ENCODE results near the gene GANAB.
A peak's percentile ranks its signal among the peaks of the same experiment; 100 is the strongest.
"Not testable (repeated sequence)": the region's sequence is repeated elsewhere in the genome, so short reads cannot be mapped to it uniquely, and the experiment has no call there.

GANAB gene

DNA sequence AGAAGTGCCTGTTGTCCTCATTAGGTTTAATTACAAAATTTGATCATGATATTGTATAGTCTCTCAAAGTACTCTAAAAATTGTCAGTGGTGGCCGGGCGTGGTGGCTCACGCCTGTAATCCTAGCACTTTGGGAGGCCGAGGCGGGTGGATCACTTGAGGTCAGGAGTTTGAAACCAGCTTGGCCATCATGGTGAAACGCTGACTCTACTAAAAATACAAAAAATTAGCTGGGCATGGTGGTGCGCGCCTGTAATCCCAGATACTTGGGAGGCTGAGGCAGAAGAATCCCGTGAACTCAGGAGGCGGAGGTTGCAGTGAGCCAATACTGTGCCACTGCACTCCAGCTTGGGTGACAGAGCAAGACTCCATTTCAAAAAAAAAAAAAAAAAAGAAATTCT lies 29.0 kb upstream of the GANAB start:
- H3K9me3 Mint-ChIP-seq; H3K27ac Mint-ChIP-seq; H3K4me3 Mint-ChIP-seq; H3K27me3 Mint-ChIP-seq (ENCODE audit: low read depth): not testable (repeated sequence)
- Mint-ChIP-seq H3K36me3 (ENCODE audit: low read depth) (peaks cover 29% of the 10 kb centered on the region), H3K4me1 (ENCODE audit: low read depth) (peaks cover 32% of the 10 kb centered on the region)

DNA sequence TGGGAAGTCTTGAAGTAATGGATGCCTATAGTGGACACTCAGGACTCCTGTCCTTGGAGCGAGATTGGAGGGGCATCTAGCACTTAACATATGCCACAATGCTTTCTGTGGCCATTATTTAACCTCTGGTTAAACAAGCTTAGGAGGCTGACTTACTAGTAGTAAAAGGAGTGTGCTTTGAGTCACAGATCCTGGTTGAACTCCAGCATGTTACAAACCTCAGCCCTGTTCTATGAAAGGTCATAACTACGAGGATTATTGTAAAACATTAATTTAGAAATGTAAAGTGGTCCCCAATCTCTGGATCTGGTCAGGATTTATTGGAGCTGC lies 26.7 kb upstream of the GANAB start:
- Mint-ChIP-seq H3K9me3 (no peaks in the 10 kb centered on the region), H3K4me1 (ENCODE audit: low read depth) (peaks cover 37% of the 10 kb centered on the region), H3K36me3 (ENCODE audit: low read depth) (peaks cover 30% of the 10 kb centered on the region), H3K4me3 (peak overlapping the region; percentile 91), H3K27me3 (ENCODE audit: low read depth) (no peaks in the 10 kb centered on the region), H3K27ac (peak overlapping the region; percentile 69)

DNA sequence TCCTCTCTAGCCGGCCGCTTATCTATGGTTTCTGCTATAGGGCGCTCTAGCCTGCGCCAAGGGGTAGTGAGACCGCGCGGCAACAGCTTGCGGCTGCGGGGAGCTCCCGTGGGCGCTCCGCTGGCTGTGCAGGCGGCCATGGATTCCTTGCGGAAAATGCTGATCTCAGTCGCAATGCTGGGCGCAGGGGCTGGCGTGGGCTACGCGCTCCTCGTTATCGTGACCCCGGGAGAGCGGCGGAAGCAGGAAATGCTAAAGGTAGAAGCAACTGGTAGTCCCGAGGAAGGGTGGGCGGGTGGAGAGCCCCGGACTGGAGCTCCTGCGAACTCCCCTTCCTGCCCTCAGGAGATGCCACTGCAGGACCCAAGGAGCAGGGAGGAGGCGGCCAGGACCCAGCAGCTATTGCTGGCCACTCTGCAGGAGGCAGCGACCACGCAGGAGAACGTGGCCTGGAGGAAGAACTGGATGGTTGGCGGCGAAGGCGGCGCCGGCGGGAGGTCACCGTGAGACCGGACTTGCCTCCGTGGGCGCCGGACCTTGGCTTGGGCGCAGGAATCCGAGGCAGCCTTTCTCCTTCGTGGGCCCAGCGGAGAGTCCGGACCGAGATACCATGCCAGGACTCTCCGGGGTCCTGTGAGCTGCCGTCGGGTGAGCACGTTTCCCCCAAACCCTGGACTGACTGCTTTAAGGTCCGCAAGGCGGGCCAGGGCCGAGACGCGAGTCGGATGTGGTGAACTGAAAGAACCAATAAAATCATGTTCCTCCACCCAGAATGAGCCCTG lies 25.4 kb upstream of the GANAB start, which contains the start of the genes LBHD1 and UQCC3:
Gene LBHD1 (minus strand): TSS at position 660 of the 782 bp plus-strand sequence. CDS start 2,236 bp downstream, outside the sequence.
Gene UQCC3 (plus strand): TSS at position 66 of the 782 bp plus-strand sequence. CDS start 73 bp downstream, at position 139.
- Mint-ChIP-seq H3K4me3 (peak within 1 kb of the TSS; percentile 91), H3K27me3 (ENCODE audit: low read depth) (no peaks in the 10 kb centered on the region), H3K27ac (peak within 1 kb of the TSS; percentile 91), H3K9me3 (no peaks in the 10 kb centered on the region), H3K4me1 (ENCODE audit: low read depth) (peaks cover 28% of the 10 kb centered on the region), H3K36me3 (ENCODE audit: low read depth) (peaks cover 23% of the 10 kb centered on the region)

DNA sequence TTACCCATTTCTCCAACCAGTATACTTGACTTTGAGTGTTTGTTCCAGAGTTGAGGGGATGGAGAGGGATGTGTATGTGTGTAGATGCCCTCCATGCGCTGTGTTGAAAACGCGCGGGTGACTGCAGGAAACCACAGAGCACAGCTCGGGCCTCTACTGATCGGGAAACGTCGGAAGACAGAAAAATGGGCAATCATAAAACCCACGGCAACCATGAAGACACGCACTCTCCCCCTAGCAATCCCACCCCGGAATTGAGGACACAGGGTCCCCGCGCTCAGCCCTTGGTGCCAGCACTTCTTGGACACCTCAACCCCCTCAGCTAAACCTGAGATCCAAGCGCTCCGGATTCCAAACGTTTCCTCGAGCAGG lies 24.8 kb upstream of the GANAB start:
- Mint-ChIP-seq H3K27ac (peak overlapping the region; percentile 91), H3K36me3 (ENCODE audit: low read depth) (peaks cover 22% of the 10 kb centered on the region), H3K4me1 (ENCODE audit: low read depth) (peaks cover 31% of the 10 kb centered on the region), H3K9me3 (no peaks in the 10 kb centered on the region), H3K27me3 (ENCODE audit: low read depth) (no peaks in the 10 kb centered on the region), H3K4me3 (peak overlapping the region; percentile 91)

DNA sequence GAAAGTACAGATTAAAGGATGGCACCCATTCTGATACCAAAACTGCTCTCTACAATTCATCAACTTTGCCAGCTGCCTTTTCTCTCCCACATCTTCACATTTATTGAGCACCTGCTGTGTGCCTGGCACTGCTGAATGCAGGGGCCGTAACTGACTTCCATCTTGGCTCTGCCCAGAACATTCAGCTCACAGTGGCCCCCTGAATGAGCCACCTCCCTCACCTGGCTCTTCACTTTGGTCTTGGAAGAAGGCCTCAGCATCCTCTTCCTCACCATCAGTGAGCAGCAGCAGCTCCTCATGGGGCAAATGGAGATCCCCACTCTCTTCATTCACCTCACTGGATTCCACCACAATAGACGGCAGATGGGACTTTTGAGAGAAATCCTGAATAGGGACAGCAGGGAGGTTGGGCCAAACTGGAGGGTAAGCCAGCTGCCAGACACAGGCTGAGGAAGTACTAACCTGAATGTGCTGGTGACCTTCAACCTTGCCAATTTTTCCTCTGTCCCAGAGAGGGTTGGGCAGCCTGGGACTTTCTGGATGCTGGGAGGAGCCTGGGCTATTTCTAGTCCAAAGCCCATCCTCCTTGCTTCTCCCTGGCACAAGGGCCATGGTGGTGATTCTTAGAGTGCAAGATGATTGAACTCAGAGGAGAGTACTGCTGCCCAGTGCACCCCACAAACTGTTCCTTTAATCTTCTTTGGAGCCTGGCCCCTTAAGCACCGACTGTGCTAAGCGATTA lies 23.2 kb upstream of the GANAB start:
- Mint-ChIP-seq H3K27ac (peak overlapping the region; percentile 84), H3K4me1 (ENCODE audit: low read depth) (peaks cover 27% of the 10 kb centered on the region), H3K36me3 (ENCODE audit: low read depth) (peaks cover 24% of the 10 kb centered on the region), H3K9me3 (no peaks in the 10 kb centered on the region), H3K4me3 (peak overlapping the region; percentile 51), H3K27me3 (ENCODE audit: low read depth) (no peaks in the 10 kb centered on the region)

DNA sequence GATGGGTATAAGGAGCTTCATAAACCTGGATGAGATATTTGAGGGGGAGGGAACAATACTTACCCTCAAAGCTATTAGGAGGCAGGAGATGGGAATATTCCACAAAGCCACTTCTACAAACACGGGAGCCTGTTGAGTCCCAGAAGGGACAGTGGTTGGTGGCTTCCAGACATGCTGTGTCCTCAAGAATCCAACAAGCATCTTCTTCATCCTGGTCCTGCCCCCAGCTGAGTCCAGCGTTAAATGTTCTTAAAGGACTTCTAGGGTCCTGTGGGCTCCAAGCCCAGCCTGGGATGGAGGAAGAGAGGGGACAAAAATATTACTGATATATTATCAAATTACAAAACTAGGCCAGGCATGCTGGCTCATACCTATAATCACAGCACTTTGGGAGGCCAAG lies 21.0 kb upstream of the GANAB start:
- peaks cover 27% of the 10 kb centered on the region for H3K4me1 Mint-ChIP-seq (ENCODE audit: low read depth)
- H3K36me3 Mint-ChIP-seq (ENCODE audit: low read depth): peaks cover 31% of the 10 kb centered on the region
- peak overlapping the region; percentile 96 for H3K4me3 Mint-ChIP-seq
- no peak overlapping the region for H3K27ac Mint-ChIP-seq
- H3K9me3 Mint-ChIP-seq: no peaks in the 10 kb centered on the region
- no peaks in the 10 kb centered on the region for H3K27me3 Mint-ChIP-seq (ENCODE audit: low read depth)

DNA sequence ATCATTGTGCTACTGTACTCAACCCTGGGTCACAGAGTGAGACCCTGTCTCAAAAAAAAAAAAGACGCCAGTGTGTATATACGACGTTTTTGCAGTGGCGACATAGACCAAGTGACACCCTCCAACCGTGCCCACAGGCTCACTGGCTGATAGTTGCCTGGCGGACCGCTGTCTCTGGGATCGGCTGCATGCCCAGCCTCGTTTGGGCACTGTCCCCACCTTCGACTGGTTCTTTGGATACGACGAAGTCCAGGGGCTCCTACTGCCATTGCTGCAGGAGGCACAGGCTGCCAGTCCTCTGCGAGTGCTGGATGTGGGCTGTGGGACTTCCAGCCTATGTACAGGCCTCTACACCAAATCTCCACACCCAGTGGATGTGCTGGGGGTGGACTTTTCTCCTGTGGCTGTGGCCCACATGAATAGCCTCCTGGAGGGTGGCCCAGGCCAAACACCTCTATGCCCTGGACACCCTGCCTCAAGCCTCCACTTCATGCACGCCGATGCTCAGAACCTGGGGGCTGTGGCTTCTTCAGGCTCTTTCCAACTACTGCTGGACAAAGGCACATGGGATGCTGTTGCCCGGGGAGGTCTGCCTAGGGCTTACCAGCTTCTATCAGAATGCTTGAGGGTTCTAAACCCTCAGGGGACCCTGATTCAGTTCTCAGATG lies 20.0 kb upstream of the GANAB start:
- Mint-ChIP-seq H3K36me3 (ENCODE audit: low read depth) (peaks cover 25% of the 10 kb centered on the region), H3K4me1 (ENCODE audit: low read depth) (peaks cover 25% of the 10 kb centered on the region), H3K27me3 (ENCODE audit: low read depth) (no peaks in the 10 kb centered on the region), H3K27ac (peak overlapping the region; percentile 88), H3K9me3 (no peaks in the 10 kb centered on the region), H3K4me3 (peak overlapping the region; percentile 96)

DNA sequence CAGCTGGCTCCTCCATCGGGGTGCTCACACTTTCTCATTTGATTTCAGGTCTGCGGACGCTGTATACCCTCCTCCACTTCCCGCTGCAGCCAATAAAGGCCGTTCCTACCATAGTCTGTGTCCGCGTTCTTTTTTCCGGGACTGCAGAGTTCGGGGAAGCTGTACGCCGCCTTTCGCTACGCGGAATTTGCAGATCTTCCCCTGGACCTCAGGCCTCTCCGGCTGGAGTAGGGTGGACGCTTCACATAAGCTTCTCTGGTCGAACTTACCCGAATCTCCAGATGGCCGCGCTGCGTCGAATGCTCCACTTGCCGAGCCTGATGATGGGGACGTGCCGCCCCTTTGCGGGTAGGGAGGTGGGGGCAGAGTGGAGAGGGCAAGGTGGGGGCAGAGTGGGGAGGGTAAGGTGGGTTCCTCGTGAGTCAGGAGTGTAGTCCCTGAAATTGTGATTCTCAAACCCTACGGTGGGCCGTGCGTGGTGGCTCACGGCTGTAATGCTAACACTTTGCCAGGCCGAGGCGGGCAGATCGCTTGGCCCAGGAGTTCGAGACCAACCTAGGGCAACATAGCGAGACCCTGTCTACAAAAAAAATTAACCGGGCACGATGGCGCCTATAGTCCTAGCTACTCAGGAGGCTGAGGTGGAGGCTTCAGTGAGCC lies 19.3 kb upstream of the GANAB start:
- Mint-ChIP-seq H3K27me3 (ENCODE audit: low read depth) (no peaks in the 10 kb centered on the region), H3K4me1 (ENCODE audit: low read depth) (peaks cover 25% of the 10 kb centered on the region), H3K4me3 (peak overlapping the region; percentile 96), H3K27ac (peak overlapping the region; percentile 88), H3K36me3 (ENCODE audit: low read depth) (peaks cover 24% of the 10 kb centered on the region), H3K9me3 (no peaks in the 10 kb centered on the region)

DNA sequence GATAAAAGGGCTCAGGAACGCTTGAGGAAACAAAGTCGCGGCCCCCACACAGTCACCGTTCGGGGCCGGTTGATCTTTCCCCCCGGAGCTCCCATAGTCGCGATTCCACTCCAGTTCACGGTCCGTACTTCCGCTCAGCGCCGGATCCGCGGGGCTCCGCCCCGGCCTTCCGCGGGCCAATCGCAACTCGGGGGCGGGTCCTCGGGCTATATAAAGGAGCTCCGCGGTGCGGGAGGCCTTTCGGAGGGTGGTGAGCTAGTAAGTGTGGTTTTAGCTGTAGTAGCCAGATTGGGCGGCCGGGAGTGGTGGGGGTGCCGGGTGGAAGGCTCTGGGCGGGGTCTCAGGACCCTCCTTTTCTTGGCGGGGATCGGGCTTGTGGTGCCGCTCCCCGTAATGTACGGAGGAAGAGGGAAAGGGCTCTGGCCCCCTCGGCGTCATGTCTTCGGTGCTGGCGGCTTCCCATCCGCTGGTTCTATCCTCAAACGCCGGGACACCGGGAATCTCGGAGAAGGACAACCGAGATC lies 18.7 kb upstream of the GANAB start, which contains the start of the genes C11orf98 and CSKMT:
Gene C11orf98 (minus strand): TSS at position 136 of the 524 bp plus-strand sequence. CDS start 41 bp downstream, at position 95.
Gene CSKMT (plus strand): TSS at position 238 of the 524 bp plus-strand sequence. CDS start 568 bp downstream, outside the sequence.
- Mint-ChIP-seq H3K4me1 (ENCODE audit: low read depth) (peaks cover 24% of the 10 kb centered on the region), H3K4me3 (peak within 1 kb of the TSS; percentile 96), H3K9me3 (no peaks in the 10 kb centered on the region), H3K36me3 (ENCODE audit: low read depth) (peaks cover 24% of the 10 kb centered on the region), H3K27me3 (ENCODE audit: low read depth) (no peaks in the 10 kb centered on the region), H3K27ac (peak within 1 kb of the TSS; percentile 88)

DNA sequence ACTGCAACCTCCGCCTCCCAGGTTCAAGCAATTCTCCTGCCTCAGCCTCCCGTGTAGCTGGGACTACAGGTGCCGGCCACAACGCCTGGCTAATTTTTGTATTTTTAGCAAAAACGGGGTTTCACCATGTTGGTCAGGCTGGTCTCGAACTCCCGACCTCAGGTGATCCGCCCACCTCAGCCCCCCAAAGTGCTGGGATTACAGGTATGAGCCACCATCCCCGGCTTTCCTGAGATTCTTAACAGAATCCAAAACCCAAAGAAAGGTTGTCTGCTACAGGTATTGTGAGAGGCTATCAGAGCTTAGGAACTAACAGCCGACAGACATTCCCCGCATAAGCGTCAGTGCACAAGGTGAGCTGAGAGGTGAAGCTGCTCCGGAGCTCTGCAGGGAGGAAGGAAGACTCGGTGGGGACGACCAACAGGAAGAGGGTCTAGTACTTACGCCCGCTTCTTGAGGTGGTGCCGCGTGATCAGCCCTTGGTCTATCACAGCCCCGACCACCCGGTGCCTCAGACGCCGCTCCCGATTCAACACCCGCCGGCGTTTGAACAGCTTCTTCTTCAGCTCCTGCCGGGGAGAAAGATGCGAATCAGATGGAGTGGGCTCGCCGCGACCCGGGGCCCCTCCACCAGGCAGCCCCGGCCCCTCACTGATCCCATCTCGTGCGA lies 18.1 kb upstream of the GANAB start:
- no peaks in the 10 kb centered on the region for H3K27me3 Mint-ChIP-seq (ENCODE audit: low read depth)
- H3K36me3 Mint-ChIP-seq (ENCODE audit: low read depth): peaks cover 24% of the 10 kb centered on the region
- peaks cover 18% of the 10 kb centered on the region for H3K4me1 Mint-ChIP-seq (ENCODE audit: low read depth)
- H3K4me3 Mint-ChIP-seq: peak overlapping the region; percentile 96
- H3K9me3 Mint-ChIP-seq: no peaks in the 10 kb centered on the region
- peak overlapping the region; percentile 88 for H3K27ac Mint-ChIP-seq

DNA sequence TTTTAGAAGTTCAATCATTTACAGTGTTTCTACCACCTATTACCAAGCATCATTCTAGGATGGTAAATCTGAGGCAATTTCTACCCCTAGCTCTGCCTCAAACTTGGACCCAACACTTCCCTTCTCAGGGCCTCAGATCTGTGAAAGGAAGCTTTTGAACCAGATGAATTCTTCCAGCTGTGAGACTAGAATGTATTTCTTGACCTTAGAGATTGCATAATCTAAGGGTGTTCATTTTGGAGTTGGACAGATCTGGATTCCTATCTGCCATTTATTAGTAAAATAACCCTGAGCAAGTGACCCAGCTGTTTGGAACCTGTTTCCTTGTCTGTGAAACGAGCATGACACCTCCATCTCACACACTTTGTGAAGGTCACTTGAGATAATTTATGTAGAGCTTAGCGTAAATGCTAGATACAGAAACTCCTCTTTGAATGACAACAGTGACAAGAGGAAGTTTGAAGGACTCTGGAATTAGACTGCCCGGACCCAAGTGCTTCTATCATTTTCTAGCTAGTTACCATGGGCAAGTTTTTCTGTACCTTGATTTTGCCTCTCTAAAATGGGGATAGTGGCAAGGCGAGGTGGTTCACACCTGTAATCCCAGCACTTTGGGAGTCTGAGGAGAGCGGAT lies 10.5 kb upstream of the GANAB start:
- Mint-ChIP-seq H3K36me3 (ENCODE audit: low read depth) (peaks cover 4% of the 10 kb centered on the region), H3K4me3 (no peak overlapping the region), H3K27me3 (ENCODE audit: low read depth) (no peaks in the 10 kb centered on the region), H3K9me3 (no peaks in the 10 kb centered on the region), H3K27ac (no peak overlapping the region), H3K4me1 (ENCODE audit: low read depth) (peaks cover 21% of the 10 kb centered on the region)

DNA sequence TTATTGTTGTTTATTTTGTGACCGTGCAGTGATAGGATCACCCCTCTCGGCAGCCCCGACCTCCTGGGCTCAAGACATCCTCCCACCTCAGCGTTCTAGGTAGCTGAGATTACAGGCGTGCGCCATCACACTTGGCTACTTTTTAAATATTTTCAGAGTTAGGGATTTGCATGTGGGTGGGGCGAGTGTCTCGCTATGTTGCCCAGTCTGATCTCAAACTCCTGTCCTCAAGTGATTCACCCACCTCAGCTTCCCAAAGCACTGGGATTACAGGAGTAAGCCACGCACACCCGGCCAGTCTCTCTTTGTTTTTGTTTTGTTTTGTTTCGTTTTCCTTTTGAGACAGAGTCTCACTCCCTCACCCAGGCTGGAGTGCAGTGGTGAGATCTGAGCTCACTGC lies 7.9 kb upstream of the GANAB start:
- Mint-ChIP-seq H3K27ac (peak overlapping the region; percentile 72), H3K27me3 (ENCODE audit: low read depth) (no peaks in the 10 kb centered on the region), H3K4me3 (peak overlapping the region; percentile 45), H3K9me3 (no peaks in the 10 kb centered on the region), H3K36me3 (ENCODE audit: low read depth) (peaks cover 9% of the 10 kb centered on the region), H3K4me1 (ENCODE audit: low read depth) (peaks cover 24% of the 10 kb centered on the region)
